ENCODE data around the gene SPSB1. TPM values are rescaled to one million over a fixed set of nuclear protein-coding genes. Genes with fewer than 3 reads are reported as not detected.

The SPSB1 gene
- total and polyA plus RNA-seq, 2 experiments from 2014 or later: 2.4 to 6.8 TPM

GRCh38 chr1:9332513-9333143, 39.9 kb downstream of the SPSB1 start:
- H3K4me3 Mint-ChIP-seq: no peak overlapping the region
- H3K27ac ChIP-seq (ENCODE audit: low read depth): no peak overlapping the region
- no peaks in the 10 kb centered on the region for H3K36me3 ChIP-seq (ENCODE audit: insufficient read depth)

More at GRCh38 chr1:9332513-9333143, 39.9 kb downstream of the SPSB1 start:
- H3K79me2 ChIP-seq (replicated peaks; ENCODE audit: insufficient read depth): no peaks in the 10 kb centered on the region
- no peak overlapping the region for H2AFZ ChIP-seq
- H3K27me3 Mint-ChIP-seq (ENCODE audit: insufficient read depth, low read depth, poor library complexity): peaks cover 7% of the 10 kb centered on the region
- H3K27ac Mint-ChIP-seq: no peak overlapping the region
- no peak overlapping the region for H3K4me3 ChIP-seq
- ATAC-seq (no peak), DNase-seq (ENCODE audit: low spot score) (no peak)
- H3K36me3 Mint-ChIP-seq (ENCODE audit: low read depth): no peaks in the 10 kb centered on the region
- no peaks in the 10 kb centered on the region for H3F3A ChIP-seq (replicated peaks; ENCODE audit: low read depth)
- no peaks in the 10 kb centered on the region for H3K9me2 ChIP-seq (ENCODE audit: insufficient read depth)
- no peak for TF ChIP-seq EZH2 (IDR thresholded peaks at IDR 0.05; ENCODE audit: low read depth, unreplicated experiment)
- no peak for TF ChIP-seq REST (IDR thresholded peaks at IDR 0.05; ENCODE audit: unreplicated experiment)
- TF ChIP-seq JUNB (IDR thresholded peaks at IDR 0.05; ENCODE audit: unreplicated experiment): no peak
- no peak for TF ChIP-seq ZNF331 (CRISPR knock-in tag; IDR thresholded peaks at IDR 0.05; ENCODE audit: low read depth)
- no peak for TF ChIP-seq STAT1 (IDR thresholded peaks at IDR 0.05; ENCODE audit: unreplicated experiment)
- TF ChIP-seq ZNF114 (CRISPR knock-in tag; IDR thresholded peaks at IDR 0.05): no peak
- TF ChIP-seq CREB1 (CRISPR knock-in tag; IDR thresholded peaks at IDR 0.05; ENCODE audit: low read depth): no peak
- no peak for TF ChIP-seq EZH2phosphoT487 (IDR thresholded peaks at IDR 0.05; ENCODE audit: unreplicated experiment)
- TF ChIP-seq CTCF (conservative IDR thresholded peaks at IDR 0.05; ENCODE audit: low read depth in 2 of 2): no peak
- no peak for TF ChIP-seq NANOG (IDR thresholded peaks at IDR 0.05; ENCODE audit: borderline replicate concordance)
- TF ChIP-seq POLR2AphosphoS5 (IDR thresholded peaks at IDR 0.05; ENCODE audit: low read depth): no peak
- no peak for TF ChIP-seq ZNF462 (CRISPR knock-in tag; IDR thresholded peaks at IDR 0.05)
- no peak for TF ChIP-seq ETS1 (IDR thresholded peaks at IDR 0.05)
- no peaks in the 10 kb centered on the region for H3K4me1 ChIP-seq (ENCODE audit: insufficient read depth)
- no peaks in the 10 kb centered on the region for H4K20me1 ChIP-seq (replicated peaks; ENCODE audit: insufficient read depth)
- H3K9me3 Mint-ChIP-seq: no peaks in the 10 kb centered on the region; the same call in 2 of the 3 replicates
- peaks cover under 1% of the 10 kb centered on the region; the same call in 2 of the 3 replicates for H3K4me1 Mint-ChIP-seq
- no peak overlapping the region for H3K4me2 ChIP-seq
- H3K27me3 ChIP-seq (ENCODE audit: insufficient read depth): no peaks in the 10 kb centered on the region

Data from GM23338 (cell line).